ENCODE results near the gene TRIM21.
"Not testable (repeated sequence)": the region's sequence is repeated elsewhere in the genome, so short reads cannot be mapped to it uniquely, and the experiment has no call there.

The TRIM21 gene

GRCh38 chr11:4393209-4393857 is at the start of gene TRIM21:
TSS of gene TRIM21 (minus strand) at chr11:4393702. CDS start at chr11:4390409, 3,293 bp downstream.
- peak; percentile 92 for DNase-seq (ENCODE audit: low read depth, low spot score)

- DNase-seq (ENCODE audit: low read depth, low spot score), result no peak
Measured at GRCh38 chr11:4441515-4441914, 48.0 kb upstream of the TRIM21 start.

- DNase-seq (ENCODE audit: low read depth, low spot score), result no peak
Measured at GRCh38 chr11:4436411-4436810, 42.9 kb upstream of the TRIM21 start.

- DNase-seq (ENCODE audit: low read depth, low spot score), result no peak
Measured at GRCh38 chr11:4433856-4434255, 40.4 kb upstream of the TRIM21 start.

GRCh38 chr11:4430051-4430450 is 36.5 kb upstream of the TRIM21 start:
- DNase-seq (ENCODE audit: low read depth, low spot score), result no peak

GRCh38 chr11:4418403-4418802 is 24.9 kb upstream of the TRIM21 start:
- no peak for DNase-seq (ENCODE audit: low read depth, low spot score)

- DNase-seq (ENCODE audit: low read depth, low spot score), result no peak
Measured at GRCh38 chr11:4416816-4417215, 23.3 kb upstream of the TRIM21 start.

- DNase-seq (ENCODE audit: low read depth, low spot score), result no peak
Measured at GRCh38 chr11:4416306-4416705, 22.8 kb upstream of the TRIM21 start.

GRCh38 chr11:4406206-4406605 is 12.7 kb upstream of the TRIM21 start:
- DNase-seq (ENCODE audit: low read depth, low spot score), result not testable (repeated sequence)

GRCh38 chr11:4393858-4394223 is 339 bp upstream of the TRIM21 start:
- no peak for DNase-seq (ENCODE audit: low read depth, low spot score)

GRCh38 chr11:4388221-4388620 is 5.3 kb downstream of the TRIM21 start:
- DNase-seq (ENCODE audit: low read depth, low spot score), result no peak

GRCh38 chr11:4385978-4386740 is 7.3 kb downstream of the TRIM21 start:
- no peak for DNase-seq (ENCODE audit: low read depth, low spot score)

- DNase-seq (ENCODE audit: low read depth, low spot score), result no peak
Measured at GRCh38 chr11:4381901-4382300, 11.6 kb downstream of the TRIM21 start.

GRCh38 chr11:4375431-4376140 is 17.9 kb downstream of the TRIM21 start:
- no peak for DNase-seq (ENCODE audit: low read depth, low spot score)

- DNase-seq (ENCODE audit: low read depth, low spot score), result no peak
Measured at GRCh38 chr11:4370166-4370565, 23.3 kb downstream of the TRIM21 start.

- no peak for DNase-seq (ENCODE audit: low read depth, low spot score)
Measured at GRCh38 chr11:4368286-4368685, 25.2 kb downstream of the TRIM21 start, which contains the start of gene OR52B4. TSS of gene OR52B4 (minus strand) at chr11:4368386. CDS start at chr11:4368295, 91 bp downstream.

- not testable (repeated sequence) for DNase-seq (ENCODE audit: low read depth, low spot score)
Measured at GRCh38 chr11:4348142-4348541, 45.4 kb downstream of the TRIM21 start.

GRCh38 chr11:4345366-4345765 is 48.1 kb downstream of the TRIM21 start:
- DNase-seq (ENCODE audit: low read depth, low spot score), result not testable (repeated sequence)
